Activated naive CD8-positive, alpha-beta T cell treated with anti-CD3 and anti-CD28 coated beads, Interleukin-2, amount 50 U/mL, for 24 hours (primary cell): ENCODE data around the gene ABCA7.

Experiments
- ATAC-seq: fragments of 150-1000 bp; cut with Tn5 transposase; one replicate; pipeline ENCODE4 v1.10.0; 2021
- DNase-seq: peaks from one replicate; pipeline ENCODE4 v3.0.0; 2021
- H3K27ac Mint-ChIP-seq: one replicate; pipeline ENCODE4 v1.8.0; 2021; ENCODE audit warnings: mild to moderate bottlenecking, mixed read lengths
- H3K27me3 Mint-ChIP-seq: one replicate; pipeline ENCODE4 v1.8.0; 2021; ENCODE audit warnings: mixed read lengths
- H3K36me3 Mint-ChIP-seq: one replicate; pipeline ENCODE4 v1.8.0; 2021; ENCODE audit warnings: low read depth, mixed read lengths
- H3K4me1 Mint-ChIP-seq: one replicate; pipeline ENCODE4 v1.8.0; 2021; ENCODE audit warnings: mixed read lengths
- H3K4me3 Mint-ChIP-seq: one replicate; pipeline ENCODE4 v1.8.0; 2021; ENCODE audit warnings: mild to moderate bottlenecking, moderate library complexity, mixed read lengths
- H3K9me3 Mint-ChIP-seq: one replicate; pipeline ENCODE4 v1.8.0; 2021; ENCODE audit warnings: mixed read lengths

Gene ABCA7

DNA sequence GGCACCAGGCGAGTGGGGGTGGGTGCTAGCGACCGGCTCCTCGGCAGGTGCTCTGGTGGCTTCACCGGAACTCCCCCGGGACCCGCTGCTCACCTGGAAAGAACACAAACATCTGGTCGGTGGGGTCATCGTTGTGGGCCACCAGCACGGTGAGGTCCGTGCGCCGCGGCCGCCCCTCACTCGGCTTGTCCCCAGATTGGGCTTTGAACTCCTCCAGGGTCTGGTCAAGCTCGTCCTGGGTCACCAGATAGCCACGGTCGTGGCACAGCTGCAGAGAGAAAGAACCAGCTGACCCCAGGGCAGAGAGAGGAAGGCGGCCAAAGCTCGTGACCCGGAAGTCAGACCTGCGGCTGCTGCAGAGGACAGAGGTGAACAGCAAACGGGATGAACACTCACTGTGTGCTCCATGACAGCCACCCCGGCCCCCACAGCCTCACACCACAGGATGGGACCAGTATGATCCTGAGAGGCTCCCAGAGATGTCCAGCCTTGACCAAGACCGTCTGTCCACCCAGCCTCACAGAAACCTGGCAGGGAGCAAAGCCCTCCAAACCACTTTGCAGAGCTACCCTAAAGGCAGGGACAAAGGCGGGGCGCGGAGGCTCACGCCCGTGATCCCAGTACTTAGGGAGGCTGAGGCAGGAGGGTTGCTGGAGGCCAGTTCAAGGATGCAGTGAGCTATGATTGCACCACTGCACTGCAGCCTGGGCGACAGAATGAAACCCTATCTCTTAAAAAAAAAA, 54.1 kb downstream of the ABCA7 start:
- peaks cover 56% of the 10 kb centered on the region for H3K4me1 Mint-ChIP-seq
- no peaks in the 10 kb centered on the region for H3K9me3 Mint-ChIP-seq
- peak overlapping the region; percentile 95 for H3K27ac Mint-ChIP-seq
- peaks cover 6% of the 10 kb centered on the region for H3K36me3 Mint-ChIP-seq
- ATAC-seq (no peak), DNase-seq (no peak)
- H3K27me3 Mint-ChIP-seq = no peaks in the 10 kb centered on the region
- peak overlapping the region; percentile 89 for H3K4me3 Mint-ChIP-seq

DNA sequence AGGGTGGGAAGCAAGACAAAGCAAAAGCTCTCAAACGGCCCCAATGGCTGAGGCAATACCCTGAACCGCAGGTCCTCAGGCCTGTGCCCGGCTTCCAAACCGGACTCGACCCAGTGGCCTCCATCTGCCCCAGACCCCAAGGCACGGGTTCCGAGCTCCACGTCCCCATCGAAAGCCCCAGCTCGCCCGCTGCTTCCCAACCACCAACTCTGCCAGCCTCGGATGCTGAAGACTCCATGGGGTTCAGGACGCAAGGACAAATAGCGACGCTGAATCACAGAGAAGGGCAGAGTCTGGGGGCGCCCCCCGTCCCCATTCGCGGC, 54.7 kb downstream of the ABCA7 start:
- DNase-seq = no peak
- H3K4me1 Mint-ChIP-seq = peaks cover 57% of the 10 kb centered on the region
- H3K27ac Mint-ChIP-seq = peak overlapping the region; percentile 95
- peaks cover 7% of the 10 kb centered on the region for H3K36me3 Mint-ChIP-seq
- no peaks in the 10 kb centered on the region for H3K9me3 Mint-ChIP-seq
- peak overlapping the region; percentile 89 for H3K4me3 Mint-ChIP-seq
- no peaks in the 10 kb centered on the region for H3K27me3 Mint-ChIP-seq
- peak; percentile 0 for ATAC-seq

DNA sequence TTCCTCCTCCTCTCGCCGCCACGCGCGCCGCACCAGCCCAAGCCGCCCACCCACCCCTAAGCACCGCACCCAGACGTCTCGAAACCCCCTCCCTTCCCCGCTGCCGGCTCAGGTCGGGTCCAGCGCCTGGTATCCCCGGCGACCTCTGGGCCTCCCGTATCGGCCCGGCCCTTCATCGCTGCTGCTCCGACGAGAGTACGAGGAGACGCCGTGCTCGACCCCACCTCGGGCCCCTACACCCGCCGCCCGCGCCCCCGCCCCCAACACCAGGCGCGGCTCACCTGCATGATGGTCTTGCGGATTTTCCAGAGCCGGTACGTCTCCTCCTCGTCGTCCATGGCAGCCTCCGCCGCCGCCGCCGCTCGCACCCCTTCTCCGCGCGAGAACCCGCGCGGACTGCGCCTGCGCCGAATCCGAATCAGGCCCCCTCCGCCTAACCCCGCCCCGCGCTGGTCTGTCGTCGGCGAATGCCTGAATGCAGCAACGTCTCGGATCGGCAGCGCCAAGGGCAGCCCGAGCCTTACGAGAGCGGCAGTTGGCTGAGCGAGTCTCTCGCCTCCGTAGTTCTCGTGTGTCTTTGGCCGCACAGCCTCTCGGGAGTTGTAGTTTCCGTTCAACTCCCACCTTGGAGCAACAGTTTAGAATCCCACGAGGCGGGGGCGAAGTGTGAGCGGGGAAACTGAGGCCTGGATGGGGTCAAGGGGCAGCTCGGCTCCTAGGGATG, 55.2 kb downstream of the ABCA7 start, which contains the start of gene POLR2E:
Gene POLR2E, minus strand, starts transcription at position 398 of the 724 bp plus-strand sequence. Its CDS starts 60 bp downstream, at position 338.
- DNase-seq = peak; percentile 99
- ATAC-seq = peak; percentile 89
- Mint-ChIP-seq H3K27ac (peak within 1 kb of the TSS; percentile 95), H3K4me3 (peak within 1 kb of the TSS; percentile 89), H3K36me3 (peaks cover 10% of the 10 kb centered on the region), H3K4me1 (peaks cover 62% of the 10 kb centered on the region), H3K9me3 (no peaks in the 10 kb centered on the region), H3K27me3 (no peaks in the 10 kb centered on the region)

DNA sequence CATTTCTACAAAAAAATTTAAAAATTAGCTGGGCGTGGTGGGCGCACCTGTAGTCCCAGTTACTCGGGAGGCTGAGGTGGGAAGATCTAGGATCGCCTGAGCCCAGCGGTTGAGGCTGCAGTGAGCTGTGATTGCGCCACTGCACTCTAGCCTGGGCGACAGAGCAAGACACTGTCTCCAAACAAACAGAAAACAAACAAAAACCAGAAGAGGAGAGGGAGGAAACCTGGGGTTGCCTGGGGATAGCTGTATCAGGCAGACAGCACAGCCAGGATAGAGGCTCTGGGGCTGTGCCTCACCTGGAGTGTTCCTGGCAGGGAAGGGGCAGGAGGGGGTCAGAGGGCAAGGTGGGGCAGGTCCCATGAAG, 57.9 kb downstream of the ABCA7 start:
- DNase-seq = no peak
- H3K36me3 Mint-ChIP-seq = peaks cover 8% of the 10 kb centered on the region
- H3K27me3 Mint-ChIP-seq = no peaks in the 10 kb centered on the region
- H3K9me3 Mint-ChIP-seq = no peaks in the 10 kb centered on the region
- no peak for ATAC-seq
- H3K4me1 Mint-ChIP-seq = peaks cover 71% of the 10 kb centered on the region
- no peak overlapping the region for H3K4me3 Mint-ChIP-seq
- peak overlapping the region; percentile 49 for H3K27ac Mint-ChIP-seq

DNA sequence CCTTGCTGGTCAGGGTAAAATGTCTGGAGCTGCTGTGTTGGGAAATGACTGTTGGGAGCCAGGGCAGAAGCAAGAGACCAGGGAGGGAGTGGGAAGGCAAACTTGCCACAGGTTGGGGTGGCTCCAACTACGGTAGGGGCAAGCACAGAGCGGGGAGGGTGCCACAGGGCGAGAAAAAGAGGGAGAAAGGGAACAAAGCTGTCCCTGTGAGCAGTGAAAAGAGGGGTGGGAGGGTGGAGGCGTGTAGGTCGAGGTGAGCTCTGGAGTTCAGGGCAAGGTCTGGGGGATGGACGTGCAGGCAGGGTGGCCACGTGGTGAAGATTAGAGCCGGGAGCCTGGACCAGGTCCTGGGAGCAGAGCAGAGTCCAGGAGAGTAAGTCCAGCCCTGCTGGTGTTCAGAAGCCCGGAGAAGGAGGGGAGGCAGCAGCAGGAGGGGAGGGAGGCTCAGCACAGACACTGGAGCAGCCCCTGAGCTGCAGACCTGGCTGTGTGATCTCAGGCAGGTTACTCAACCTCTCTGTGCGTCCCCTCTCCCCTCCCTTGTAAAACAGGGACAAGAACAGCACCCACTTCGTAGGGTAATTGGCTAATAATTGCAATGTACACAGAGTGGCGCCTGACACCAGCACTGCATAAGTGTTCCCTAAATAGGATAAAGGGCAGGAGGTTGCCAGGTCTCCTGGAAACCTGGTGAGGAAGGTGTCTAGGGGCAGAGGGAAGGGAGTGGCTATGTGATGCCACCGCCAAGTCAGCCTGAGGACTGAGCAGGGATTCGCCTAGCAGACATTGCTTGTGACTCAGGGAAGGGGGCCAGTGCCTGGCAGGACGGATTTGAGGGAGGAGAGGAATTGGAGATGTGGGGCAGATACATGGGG, 58.5 kb downstream of the ABCA7 start:
- Mint-ChIP-seq H3K4me1 (peaks cover 72% of the 10 kb centered on the region), H3K9me3 (no peaks in the 10 kb centered on the region), H3K4me3 (no peak overlapping the region), H3K36me3 (peaks cover 8% of the 10 kb centered on the region), H3K27ac (peak overlapping the region; percentile 63), H3K27me3 (no peaks in the 10 kb centered on the region)
- no peak for DNase-seq
- no peak for ATAC-seq

DNA sequence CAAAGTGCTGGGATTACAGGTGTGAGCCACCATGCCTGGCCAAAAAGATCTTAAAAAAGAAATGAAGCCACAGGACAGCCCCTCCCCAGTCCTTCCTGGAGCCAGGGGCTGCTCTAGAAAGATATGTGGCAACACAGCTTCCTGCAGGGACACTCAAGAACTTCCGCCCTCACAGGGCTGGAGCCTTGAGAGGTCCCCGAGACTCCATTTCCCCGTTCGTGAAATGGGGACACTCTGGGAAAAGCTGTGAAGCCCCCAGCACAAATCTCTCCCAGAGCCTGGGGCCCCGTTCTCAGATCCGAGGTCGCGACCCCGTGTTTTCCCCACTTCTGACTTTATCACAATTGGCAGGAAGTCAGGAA, 61.4 kb downstream of the ABCA7 start:
- ATAC-seq (no peak), DNase-seq (no peak)
- Mint-ChIP-seq H3K9me3 (no peaks in the 10 kb centered on the region), H3K27me3 (no peaks in the 10 kb centered on the region), H3K27ac (peak overlapping the region; percentile 84), H3K36me3 (peaks cover 6% of the 10 kb centered on the region), H3K4me3 (peak overlapping the region; percentile 42), H3K4me1 (peaks cover 57% of the 10 kb centered on the region)

DNA sequence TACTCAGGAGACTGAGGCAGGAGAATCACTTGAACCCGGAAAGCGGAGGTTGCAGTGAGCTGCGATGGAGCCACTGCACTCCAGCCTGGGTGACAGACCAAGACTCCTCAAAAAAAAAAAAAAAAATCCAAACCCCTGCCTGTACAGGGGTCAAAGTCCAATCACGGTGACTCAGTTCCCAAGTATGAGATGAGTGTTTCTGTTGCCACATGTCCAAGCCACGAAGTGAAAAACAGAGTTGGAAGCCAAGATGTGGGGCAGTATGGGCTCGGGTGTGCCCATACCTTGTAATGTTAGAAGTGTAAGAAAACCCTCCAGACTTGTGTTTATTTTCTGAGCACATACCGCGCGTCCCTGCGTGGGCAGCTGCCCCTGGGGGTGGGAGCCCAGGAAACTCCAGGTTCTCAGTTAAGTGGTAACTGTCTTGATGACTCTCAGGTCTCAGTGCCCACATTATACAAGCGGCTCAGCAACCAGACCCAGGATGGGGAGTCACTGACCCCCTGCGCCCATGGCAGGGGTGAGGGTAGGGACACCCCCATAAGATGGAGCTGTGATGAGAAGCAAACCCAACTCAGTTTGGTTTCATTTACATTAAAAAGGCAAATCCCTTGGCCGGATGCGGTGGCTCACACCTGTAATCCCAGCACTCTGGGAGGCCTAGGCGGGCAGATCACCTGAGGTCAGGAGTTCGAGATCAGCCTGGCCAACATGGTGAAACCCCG, 62.7 kb downstream of the ABCA7 start:
- Mint-ChIP-seq H3K4me3 (peak overlapping the region; percentile 60), H3K27ac (peak overlapping the region; percentile 84), H3K27me3 (no peaks in the 10 kb centered on the region), H3K9me3 (no peaks in the 10 kb centered on the region), H3K4me1 (peaks cover 55% of the 10 kb centered on the region), H3K36me3 (peaks cover 6% of the 10 kb centered on the region)
- DNase-seq (peak; percentile 77), ATAC-seq (peak; percentile 62)

DNA sequence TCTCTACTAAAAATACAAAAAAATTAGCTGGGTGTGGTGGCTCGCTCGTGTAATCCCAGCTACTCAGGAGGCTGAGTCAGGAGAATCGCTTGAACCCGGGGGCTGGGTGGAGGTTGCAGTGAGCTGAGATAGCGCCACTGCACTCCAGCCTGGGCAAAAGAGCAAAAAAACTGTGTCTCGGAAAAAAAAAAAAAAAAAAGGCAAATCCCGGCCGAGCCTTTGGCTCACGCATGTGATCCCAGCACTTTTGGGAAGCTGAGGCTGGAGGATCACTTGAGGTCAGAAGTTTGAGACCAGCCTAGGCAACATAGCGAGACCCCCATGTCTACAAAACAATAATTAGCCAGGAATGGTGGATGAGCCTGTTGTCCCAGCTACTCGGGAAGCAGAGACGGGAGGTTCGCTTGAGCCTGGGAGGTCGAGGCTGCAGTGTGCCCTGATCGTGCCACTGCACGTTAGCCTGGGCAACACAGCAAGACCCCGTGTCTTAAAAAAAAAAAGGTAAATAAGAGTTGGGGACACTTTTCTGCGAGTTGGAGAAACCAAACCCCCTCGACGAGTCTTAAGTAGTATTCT, 63.3 kb downstream of the ABCA7 start:
- ATAC-seq (no peak), DNase-seq (no peak)
- Mint-ChIP-seq H3K9me3 (no peaks in the 10 kb centered on the region), H3K36me3 (peaks cover 6% of the 10 kb centered on the region), H3K4me3 (peak overlapping the region; percentile 60), H3K27ac (peak overlapping the region; percentile 84), H3K4me1 (peaks cover 50% of the 10 kb centered on the region), H3K27me3 (no peaks in the 10 kb centered on the region)

DNA sequence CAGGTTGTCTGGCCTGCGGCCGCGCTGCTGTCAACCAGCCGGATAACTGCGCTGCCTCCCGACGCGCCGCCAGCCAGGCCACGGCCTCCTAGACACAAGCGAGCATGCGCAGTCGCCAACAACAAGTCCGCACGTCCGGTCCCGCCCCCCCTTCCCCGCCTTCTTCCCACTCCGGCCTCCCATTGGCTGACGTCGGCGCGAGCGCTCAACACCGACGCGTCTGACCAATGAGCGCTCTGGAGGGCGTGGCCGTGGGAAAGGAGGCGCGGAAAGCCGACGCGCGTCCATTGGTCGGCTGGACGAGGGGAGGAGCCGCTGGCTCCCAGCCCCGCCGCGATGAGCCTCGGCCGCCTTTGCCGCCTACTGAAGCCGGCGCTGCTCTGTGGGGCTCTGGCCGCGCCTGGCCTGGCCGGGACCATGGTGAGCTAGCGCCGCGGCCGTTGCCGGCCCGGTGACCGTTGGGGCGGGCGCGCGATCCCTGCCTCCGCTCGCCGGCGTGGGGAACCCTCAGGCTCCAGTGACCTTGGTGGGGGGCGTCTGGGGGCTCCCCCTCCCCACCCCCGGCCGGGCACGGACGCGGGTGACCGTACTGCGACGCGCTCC, 63.9 kb downstream of the ABCA7 start, which contains the start of gene GPX4:
Gene GPX4, plus strand, starts transcription at position 287 of the 603 bp plus-strand sequence. Its CDS starts 50 bp downstream, at position 337.
- no peaks in the 10 kb centered on the region for H3K9me3 Mint-ChIP-seq
- ATAC-seq (peak; percentile 67), DNase-seq (peak; percentile 99)
- peaks cover 6% of the 10 kb centered on the region for H3K36me3 Mint-ChIP-seq
- peak within 1 kb of the TSS; percentile 84 for H3K27ac Mint-ChIP-seq
- no peaks in the 10 kb centered on the region for H3K27me3 Mint-ChIP-seq
- peak within 1 kb of the TSS; percentile 76 for H3K4me3 Mint-ChIP-seq
- H3K4me1 Mint-ChIP-seq = peaks cover 46% of the 10 kb centered on the region

DNA sequence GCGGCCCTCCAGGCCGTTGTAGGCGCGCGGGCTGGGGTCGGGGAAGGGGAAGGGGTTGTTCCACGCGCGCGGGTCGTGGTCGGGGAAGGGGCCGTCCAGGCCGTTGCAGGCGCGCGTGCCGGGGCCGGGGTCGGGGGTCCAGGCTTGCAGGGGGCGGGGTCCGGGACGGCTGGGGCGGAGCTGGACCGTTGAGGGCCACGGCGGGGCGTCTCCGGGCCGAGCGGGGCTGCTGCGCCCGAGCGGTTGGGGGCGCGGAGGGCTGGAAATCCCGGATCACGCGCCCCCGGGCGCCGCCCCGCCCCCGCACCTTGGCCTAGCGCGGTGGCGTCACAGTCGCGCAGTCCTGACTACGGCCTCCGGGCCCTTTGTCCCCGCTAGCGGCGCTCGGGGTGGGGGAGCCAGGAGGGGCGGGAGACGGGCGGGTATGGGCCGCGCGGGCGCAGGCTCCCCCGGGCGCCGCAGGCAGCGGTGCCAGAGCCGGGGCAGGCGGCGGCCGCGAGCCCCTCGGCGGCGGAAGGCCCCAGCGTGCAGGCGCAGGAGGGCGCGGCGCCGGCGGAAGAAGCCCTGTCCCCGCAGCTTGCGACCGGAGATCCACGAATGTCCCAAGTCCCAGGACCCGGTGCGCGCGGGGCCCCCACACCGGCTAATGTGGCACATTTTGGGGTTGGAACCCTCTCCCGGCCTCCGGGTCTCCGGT, 64.6 kb downstream of the ABCA7 start:
- Mint-ChIP-seq H3K36me3 (peaks cover 4% of the 10 kb centered on the region), H3K4me3 (peak overlapping the region; percentile 76), H3K4me1 (peaks cover 40% of the 10 kb centered on the region), H3K9me3 (no peaks in the 10 kb centered on the region), H3K27me3 (no peaks in the 10 kb centered on the region), H3K27ac (no peak overlapping the region)
- ATAC-seq = peak; percentile 29
- DNase-seq = peak; percentile 81

DNA sequence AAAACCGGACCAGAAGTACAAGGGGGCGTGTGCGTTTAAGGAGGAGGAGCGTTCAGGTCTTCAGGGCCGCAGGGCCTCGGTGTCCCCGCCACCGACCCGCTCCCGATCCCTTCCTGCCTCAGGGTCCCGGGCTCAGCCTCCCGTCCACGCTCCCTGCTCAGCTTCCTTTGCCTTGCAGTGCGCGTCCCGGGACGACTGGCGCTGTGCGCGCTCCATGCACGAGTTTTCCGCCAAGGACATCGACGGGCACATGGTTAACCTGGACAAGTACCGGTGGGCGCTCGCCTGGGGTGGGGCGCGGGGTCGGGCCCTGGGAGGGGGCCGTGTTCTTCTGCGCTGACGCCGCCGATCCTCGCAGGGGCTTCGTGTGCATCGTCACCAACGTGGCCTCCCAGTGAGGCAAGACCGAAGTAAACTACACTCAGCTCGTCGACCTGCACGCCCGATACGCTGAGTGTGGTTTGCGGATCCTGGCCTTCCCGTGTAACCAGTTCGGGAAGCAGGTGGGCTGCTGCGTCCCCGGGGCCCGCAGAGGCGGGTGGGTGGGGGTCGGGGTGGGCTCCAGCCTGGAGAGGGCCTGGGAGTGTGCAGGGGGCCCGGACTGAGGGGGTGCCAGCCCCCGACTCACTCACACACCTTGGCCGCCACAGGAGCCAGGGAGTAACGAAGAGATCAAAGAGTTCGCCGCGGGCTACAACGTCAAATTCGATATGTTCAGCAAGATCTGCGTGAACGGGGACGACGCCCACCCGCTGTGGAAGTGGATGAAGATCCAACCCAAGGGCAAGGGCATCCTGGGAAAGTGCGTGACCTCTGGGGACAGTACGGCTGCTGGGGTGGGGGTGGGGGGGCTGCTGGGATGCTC, 65.3 kb downstream of the ABCA7 start:
- no peak for ATAC-seq
- Mint-ChIP-seq H3K4me1 (peaks cover 32% of the 10 kb centered on the region), H3K27ac (no peak overlapping the region), H3K27me3 (no peaks in the 10 kb centered on the region), H3K9me3 (no peaks in the 10 kb centered on the region), H3K4me3 (peak overlapping the region; percentile 76), H3K36me3 (peaks cover 2% of the 10 kb centered on the region)
- DNase-seq = no peak
